HG02623 (cell line): ENCODE measurements around the gene OR7G2.

Source experiments
- ATAC-seq: cut with Tn5 transposase; IDR thresholded peaks from one replicate; pipeline ENCODE4 v1.9.1; 2021; ENCODE audit warnings: moderate library complexity; ENCODE audit not compliant: unreplicated experiment

Gene OR7G2

GRCh38 chr19:9107375-9107774 lies at the start of gene OR7G2:
OR7G2 (minus strand) TSS chr19:9107475; CDS start chr19:9103243, 4,232 bp downstream.
- no peak for ATAC-seq

- no peak for ATAC-seq
These were observed 49.0 kb upstream of the OR7G2 start for GRCh38 chr19:9156304-9156703.

GRCh38 chr19:9155591-9155990 lies 48.3 kb upstream of the OR7G2 start:
- no peak for ATAC-seq

GRCh38 chr19:9151367-9151766 lies 44.1 kb upstream of the OR7G2 start:
- no peak for ATAC-seq

GRCh38 chr19:9150650-9151049 lies 43.4 kb upstream of the OR7G2 start:
- ATAC-seq: no peak

- no peak for ATAC-seq
These were observed 42.7 kb upstream of the OR7G2 start for GRCh38 chr19:9149997-9150396.

GRCh38 chr19:9148697-9149096 lies 41.4 kb upstream of the OR7G2 start:
- ATAC-seq: no peak

- no peak for ATAC-seq
These were observed 39.6 kb upstream of the OR7G2 start for GRCh38 chr19:9146882-9147281.

- no peak for ATAC-seq
These were observed 37.6 kb upstream of the OR7G2 start for GRCh38 chr19:9144920-9145319.

- ATAC-seq: peak; percentile 92
These were observed 33.0 kb upstream of the OR7G2 start, which contains the start of gene ZNF317 for GRCh38 chr19:9140159-9140874. ZNF317 (plus strand) TSS chr19:9140397; CDS start chr19:9156017, 15,620 bp downstream.

GRCh38 chr19:9139609-9140158 lies 32.4 kb upstream of the OR7G2 start:
- no peak for ATAC-seq

GRCh38 chr19:9132422-9132821 lies 25.1 kb upstream of the OR7G2 start:
- no peak for ATAC-seq

GRCh38 chr19:9130965-9131364 lies 23.7 kb upstream of the OR7G2 start:
- ATAC-seq: no peak

GRCh38 chr19:9128171-9128570 lies 20.9 kb upstream of the OR7G2 start:
- ATAC-seq: no peak

GRCh38 chr19:9126900-9127405 lies 19.7 kb upstream of the OR7G2 start, which contains the start of gene OR7G3:
OR7G3 (minus strand) TSS chr19:9126950; CDS start chr19:9126950, 0 bp downstream.
- ATAC-seq: no peak

- no peak for ATAC-seq
These were observed 9.3 kb upstream of the OR7G2 start for GRCh38 chr19:9116547-9116946.

GRCh38 chr19:9115307-9115813 lies 8.1 kb upstream of the OR7G2 start, which contains the start of gene OR7G1:
OR7G1 (minus strand) TSS chr19:9115763; CDS start chr19:9115763, 0 bp downstream.
- no peak for ATAC-seq

- no peak for ATAC-seq
These were observed 2.7 kb upstream of the OR7G2 start for GRCh38 chr19:9109959-9110358.

- ATAC-seq: no peak
These were observed 20.5 kb downstream of the OR7G2 start, which contains the start of gene OR1M1 for GRCh38 chr19:9086761-9087160. OR1M1 (plus strand) TSS chr19:9087061; CDS start chr19:9093245, 6,184 bp downstream.

GRCh38 chr19:9078651-9079050 lies 28.6 kb downstream of the OR7G2 start:
- no peak for ATAC-seq

- no peak for ATAC-seq
These were observed 30.4 kb downstream of the OR7G2 start for GRCh38 chr19:9076901-9077300.
